ENCODE data around the gene ACSF2. TPM values are rescaled to one million over a fixed set of nuclear protein-coding genes. Genes with fewer than 3 reads are reported as not detected.

The ACSF2 gene
- total and polyA plus RNA-seq, 2 of the 13 experiments (the other 11 are each of a cell fraction or from before 2014, with no cell fraction given) = 87.3 to 109 TPM

- TF ChIP-seq CEBPZ (IDR thresholded peaks at IDR 0.05; ENCODE audit: low read length) (no peak), HOXA3 (CRISPR knock-in tag; IDR thresholded peaks at IDR 0.05) (peak; percentile 97), ZNF101 (CRISPR knock-in tag; IDR thresholded peaks at IDR 0.05; ENCODE audit: borderline replicate concordance, low read depth) (no peak), HOXA9 (CRISPR knock-in tag; IDR thresholded peaks at IDR 0.05; ENCODE audit: borderline replicate concordance) (no peak; the same call in 1 of the 2 replicates), BATF2 (CRISPR knock-in tag; IDR thresholded peaks at IDR 0.05) (0 out of 2 replicates have a peak, but pooled peaks have one; percentile 18), TEAD3 (CRISPR knock-in tag; optimal IDR thresholded peaks at IDR 0.05; ENCODE audit: borderline replicate concordance) (no peak), CSRNP2 (CRISPR knock-in tag; conservative IDR thresholded peaks at IDR 0.05; ENCODE audit: low read depth) (no peak; the same call in 1 of the 2 replicates), CAMTA2 (CRISPR knock-in tag; IDR thresholded peaks at IDR 0.05; ENCODE audit: borderline replicate concordance) (no peak; the same call in 1 of the 2 replicates), ASH2L (IDR thresholded peaks at IDR 0.05; ENCODE audit: insufficient read length, low read depth, low read length) (peak; percentile 54), ZNF354B (CRISPR knock-in tag; IDR thresholded peaks at IDR 0.05) (0 out of 2 replicates have a peak, but pooled peaks have one; percentile 42), ZNF839 (CRISPR knock-in tag; IDR thresholded peaks at IDR 0.05; ENCODE audit: borderline replicate concordance) (peak; percentile 84; the same call in 1 of the 2 replicates), ZBED4 (CRISPR knock-in tag; IDR thresholded peaks at IDR 0.05; ENCODE audit: borderline replicate concordance) (peak; percentile 68; the same call in 1 of the 2 replicates), ZNF691 (CRISPR knock-in tag; IDR thresholded peaks at IDR 0.05; ENCODE audit: borderline replicate concordance, low read depth) (peak; percentile 97)
Measured at GRCh38 chr17:50478391-50479381, 52.7 kb downstream of the ACSF2 start, which contains the start of gene RSAD1 (continued).

All from HepG2 (cell line).